ENCODE data around the gene TMIE.
"Not testable (repeated sequence)": the region's sequence is repeated elsewhere in the genome, so short reads cannot be mapped to it uniquely, and the experiment has no call there.

TMIE gene

DNA sequence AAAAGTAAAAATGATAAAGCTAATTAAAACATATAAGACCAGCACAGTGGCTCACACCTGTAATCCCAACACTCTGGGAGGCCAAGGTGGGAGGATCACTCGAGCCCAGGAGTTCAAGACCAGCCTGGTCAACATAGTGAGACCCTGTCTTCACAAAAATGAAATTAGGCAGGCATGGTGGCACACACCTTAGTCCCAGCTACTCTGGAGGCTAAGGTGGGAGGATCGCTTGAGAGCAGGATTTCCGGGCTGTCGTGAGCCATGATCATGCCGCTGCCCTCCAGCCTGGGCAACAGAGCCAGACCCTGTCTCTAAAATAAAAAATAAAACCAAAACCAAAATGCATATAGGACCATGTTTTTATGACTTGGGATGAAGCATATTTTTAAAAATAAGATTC lies 21.3 kb downstream of the TMIE start:
- no peak for DNase-seq (ENCODE audit: low spot score)

DNA sequence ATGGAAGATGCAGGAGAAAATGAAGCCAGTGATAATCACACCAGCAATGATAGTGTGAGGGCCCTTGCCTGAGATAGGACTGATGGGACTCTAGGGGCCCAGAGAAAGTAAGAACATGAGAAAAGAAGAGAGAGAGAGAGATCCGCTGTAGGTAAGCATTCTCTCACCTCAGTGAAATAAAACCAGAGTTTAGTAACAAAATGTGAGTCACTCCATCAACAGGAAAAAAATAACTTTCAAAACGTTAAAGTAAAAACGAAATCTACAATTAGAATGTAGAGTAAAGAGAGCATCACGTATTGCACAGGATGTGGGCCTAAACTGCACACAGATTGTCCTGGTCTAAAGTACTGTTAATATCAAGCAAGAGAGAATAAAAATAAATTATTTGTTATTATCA lies 23.2 kb downstream of the TMIE start:
- DNase-seq (ENCODE audit: low spot score), result no peak

DNA sequence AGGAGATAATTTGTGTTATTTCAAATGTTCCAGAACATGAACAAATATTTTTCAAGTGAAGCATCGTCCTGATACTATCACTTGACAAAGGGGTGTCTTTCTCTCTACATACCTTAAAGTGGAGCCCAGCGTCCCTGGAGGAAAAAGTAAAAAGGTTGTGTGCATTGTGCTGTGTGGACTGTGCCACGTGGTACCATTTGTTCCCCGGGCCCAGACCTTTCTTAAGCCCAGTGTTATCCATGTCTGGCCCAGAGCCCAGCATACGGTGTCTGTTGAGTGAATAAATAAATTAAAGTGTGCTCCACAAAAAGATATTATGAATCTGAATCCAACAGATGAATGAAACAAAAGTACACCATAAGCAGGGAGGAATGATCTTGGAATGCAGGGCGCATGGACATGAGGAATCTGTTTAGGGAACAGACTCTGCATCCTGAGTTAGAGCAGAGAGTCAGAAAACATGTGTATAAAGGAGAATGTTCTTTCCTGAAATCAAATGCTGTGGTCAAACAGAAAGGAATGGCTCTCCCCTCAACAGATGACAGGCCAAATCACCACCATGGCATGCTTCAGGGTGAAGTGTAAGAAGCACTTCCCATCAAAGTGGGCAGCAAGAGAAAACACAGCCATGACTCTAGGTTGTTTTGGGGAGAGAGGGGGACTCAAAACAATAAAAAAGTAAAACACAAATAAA lies 24.6 kb downstream of the TMIE start:
- no peak for DNase-seq (ENCODE audit: low spot score)

DNA sequence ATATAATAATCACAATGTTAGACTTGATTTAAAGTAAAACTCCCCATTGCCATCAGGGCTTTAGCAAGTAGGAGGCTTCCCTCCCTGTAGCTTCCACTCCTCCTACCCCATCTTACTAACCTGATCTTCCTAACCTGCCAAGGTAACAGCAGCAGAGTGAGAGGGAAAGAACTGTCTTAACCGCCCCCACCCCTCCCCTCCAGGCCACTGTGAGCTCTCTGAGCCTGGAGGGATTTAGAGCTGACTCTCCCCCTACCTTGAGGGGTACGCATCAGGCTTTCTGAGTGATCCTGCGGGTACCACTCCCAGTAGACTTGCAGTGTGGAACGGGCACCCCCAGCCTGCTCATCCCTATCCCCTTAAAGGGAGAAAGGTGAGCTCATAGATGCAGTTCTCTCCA lies 27.8 kb downstream of the TMIE start:
- DNase-seq (ENCODE audit: low spot score), result peak; percentile 11

DNA sequence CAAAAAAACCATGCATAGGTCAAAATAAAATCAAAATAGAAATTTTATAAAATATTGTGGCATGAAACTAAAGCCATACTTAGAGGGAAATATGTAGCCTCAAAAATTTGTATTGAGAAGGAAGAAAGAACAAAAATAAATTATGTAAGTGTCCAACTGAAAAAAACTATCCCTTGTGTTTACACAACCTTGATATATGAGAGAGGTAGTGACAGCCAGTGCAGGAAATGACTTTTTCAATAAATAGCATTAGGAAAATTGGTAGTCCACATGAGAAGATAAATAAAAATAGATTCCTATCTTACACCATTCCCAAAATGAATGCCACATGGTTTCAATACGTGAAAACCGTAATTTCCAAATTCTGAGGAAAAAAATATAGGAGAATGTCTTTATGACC lies 29.6 kb downstream of the TMIE start:
- DNase-seq (ENCODE audit: low spot score), result no peak

DNA sequence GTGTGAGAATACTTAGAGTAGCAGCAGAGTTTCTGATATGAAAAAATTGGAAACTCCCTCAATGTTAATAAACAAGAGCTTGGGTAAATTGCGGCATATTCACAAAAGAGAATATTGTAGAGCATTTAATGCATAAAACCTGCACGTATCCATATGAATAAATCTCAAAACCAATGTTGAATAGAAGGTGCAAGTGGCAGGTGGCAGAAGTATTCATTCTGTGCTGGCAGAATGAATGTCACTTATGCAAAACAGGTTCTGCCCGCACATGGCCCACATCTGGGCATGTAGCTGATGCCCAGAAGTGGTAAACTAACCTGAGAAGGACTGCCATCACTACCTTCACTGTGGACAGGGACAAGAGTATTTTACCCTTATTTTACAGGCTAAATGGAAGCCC lies 30.6 kb downstream of the TMIE start:
- DNase-seq (ENCODE audit: low spot score), result no peak

DNA sequence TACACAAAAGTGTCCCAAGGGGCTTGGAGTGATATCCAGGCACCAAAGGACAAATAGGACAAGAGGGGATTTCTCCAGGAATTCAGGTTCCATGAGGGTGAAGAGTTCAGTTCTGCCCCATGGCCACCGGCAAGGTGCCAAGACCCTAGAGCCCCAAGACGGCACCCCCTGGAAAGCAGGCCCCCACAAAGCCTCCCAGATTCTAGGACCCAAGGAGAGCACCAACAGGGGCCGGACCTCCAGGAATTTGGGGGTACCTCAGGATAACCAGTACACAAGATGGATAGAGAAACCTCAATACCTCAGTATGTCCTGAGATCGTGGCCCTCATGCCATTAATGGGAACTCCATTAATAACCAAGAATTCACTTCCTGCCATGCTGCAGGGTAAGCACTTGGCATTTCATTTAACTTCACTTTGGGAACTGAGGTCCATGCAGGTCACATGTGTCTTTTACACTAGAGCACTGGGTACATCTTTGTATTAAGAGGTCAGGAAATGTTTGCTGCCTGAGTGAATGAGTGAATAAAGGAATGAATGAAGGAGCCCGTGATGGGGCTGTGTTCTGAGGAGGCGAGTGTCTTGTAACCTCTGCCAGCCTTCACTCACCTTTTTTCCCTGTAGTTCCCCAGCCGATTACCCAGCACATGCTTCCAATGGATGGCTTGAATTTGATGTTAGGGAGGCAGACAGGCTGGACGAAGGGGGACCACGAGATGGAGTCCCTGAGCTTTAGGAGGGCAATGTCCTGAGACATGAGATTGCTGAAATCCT lies 32.0 kb downstream of the TMIE start:
- peak; percentile 16 for DNase-seq (ENCODE audit: low spot score)

DNA sequence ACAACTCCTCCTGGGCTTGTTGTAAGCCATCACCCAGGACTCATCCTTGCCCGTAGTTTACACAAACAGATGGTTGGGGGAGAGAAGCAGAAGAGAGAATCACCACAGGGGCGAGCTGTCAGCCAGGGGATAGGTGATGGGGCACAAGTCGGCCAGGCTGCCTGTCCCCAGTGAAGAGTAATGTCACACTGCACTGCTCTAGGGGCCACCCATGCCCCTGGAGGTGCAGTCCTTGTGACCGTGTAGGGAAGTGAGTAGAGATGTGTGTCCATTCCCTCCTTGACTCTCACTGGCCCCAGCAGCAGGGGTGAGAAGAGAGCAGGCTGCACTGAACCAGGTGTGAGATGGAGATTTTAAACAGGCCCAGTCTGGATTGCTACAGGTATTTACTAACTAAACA lies 33.6 kb downstream of the TMIE start:
- no peak for DNase-seq (ENCODE audit: low spot score)

DNA sequence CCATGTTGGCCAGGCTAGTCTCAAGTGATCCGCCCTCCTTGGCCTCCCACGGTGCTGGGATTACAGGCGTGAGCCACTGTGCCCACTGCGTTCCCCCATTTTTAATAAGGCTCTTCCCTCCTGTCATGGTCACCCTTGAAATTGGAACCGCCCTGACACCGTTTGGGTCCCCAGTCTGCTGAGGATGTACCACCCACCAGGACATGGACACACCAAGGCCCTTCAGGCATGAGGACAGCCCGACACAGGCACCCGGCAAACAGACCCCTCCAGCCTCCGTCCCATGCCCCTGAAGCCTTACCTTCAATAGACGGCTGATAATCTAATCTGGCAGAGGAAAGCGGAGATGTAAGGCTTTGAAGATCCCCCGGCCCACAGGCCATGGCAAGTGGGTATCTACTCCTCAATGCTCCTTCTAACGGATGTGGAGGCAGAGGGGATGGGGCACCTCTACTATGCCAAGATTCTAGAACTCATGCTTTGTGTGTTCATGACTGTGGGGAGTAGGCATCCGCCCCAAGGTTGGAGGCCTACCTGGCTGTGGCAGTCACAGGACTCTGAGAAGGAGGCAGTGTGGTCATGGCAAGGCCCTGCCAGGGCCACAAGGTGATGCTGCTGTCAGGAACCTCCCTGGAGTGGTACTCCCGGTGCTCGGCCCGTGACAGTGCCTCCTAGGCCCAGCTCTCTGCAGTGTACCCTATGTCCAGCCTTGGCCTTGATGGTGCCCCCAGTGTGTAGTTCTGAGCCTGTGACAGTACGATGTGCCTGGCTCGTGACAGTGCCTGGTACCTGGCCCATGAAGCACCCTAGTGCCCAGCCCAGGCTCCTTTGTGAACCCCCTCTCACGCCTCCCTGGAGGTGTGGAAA lies 35.0 kb downstream of the TMIE start:
- DNase-seq (ENCODE audit: low spot score), result no peak

DNA sequence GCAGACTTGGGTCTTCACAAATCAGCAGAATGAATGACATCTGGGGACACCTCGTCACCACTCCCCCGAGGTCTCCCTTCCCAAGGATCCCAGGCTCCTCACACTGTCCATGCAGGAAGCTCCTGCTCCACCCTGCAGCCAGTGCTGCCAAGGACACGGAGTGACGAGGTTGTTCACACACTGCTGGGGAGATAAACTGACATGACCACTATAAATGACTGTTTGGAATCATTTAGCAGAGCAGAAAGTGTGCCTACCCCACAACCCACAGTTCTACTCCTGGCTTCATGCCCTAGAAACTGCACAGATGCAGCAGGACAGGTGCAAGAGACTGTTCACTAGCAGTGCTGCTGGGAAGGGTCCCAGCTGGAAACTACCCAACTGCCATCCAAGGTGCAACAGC lies 36.1 kb downstream of the TMIE start:
- DNase-seq (ENCODE audit: low spot score), result no peak

DNA sequence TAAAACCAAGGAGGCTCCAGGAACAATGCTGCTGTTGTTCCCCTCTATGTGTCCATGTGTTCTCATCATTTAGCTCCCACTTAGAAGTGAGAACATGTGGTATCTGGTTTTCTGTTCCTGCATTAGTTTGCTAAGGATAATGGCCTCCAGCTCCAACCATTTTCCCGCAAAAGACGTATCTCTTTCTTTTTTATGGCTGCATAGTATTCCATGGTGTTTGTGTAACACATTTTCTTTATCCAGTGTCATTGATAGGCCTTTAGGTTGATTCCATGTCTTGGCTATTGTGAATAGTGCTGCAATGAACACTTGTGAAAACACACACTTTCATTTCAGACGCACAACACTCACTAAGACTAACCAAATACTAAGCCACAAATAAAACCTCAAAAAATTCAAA lies 38.4 kb downstream of the TMIE start:
- not testable (repeated sequence) for DNase-seq (ENCODE audit: low spot score)

DNA sequence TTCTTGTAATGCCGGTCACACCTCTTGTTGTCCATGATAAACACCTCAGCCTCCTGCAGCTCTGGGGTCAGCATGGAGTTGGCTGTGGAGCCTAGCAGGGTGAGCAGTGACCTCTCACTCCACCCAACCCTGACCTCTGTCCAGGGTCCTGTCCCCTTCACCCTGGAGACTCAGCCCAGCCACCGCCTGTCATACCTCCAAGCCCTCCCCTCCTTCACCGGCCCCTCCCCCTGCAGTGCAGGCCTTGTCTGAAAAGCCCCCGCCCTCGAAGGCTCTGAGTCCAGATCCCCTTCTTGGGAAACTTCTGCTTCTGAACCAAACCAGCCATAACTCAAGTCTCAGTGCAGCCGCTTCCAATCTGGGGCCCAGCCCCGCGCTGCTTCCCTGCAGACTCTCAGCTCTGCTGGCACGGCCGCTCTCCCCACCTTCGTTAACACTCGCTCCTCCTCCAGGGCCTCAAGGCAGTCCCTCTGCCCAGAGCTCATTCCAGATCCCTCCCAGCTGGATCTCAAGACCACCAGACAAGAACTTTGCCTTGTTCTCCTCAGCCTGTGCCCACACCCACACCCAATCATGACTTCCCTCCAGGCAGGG lies 41.9 kb downstream of the TMIE start:
- DNase-seq (ENCODE audit: low spot score), result no peak

DNA sequence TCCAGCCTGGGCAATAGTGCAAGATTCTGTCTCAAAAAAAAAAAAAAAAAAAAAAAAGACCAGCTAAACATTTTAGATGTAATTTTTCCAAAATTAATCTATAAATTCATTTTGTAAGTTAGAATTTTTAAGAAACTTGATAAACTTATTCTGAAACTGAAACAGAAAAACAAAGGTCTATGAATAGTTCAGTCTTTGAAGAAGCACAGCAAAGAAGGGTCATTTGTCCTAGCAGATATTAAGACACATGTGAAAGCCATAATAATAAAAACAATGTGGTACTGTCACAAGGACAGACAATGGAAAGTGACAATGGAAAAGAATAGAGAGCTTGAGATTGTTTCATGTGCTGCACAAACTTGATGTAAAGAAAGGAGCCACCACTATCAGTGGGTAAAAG lies 45.5 kb downstream of the TMIE start:
- DNase-seq (ENCODE audit: low spot score), result no peak

DNA sequence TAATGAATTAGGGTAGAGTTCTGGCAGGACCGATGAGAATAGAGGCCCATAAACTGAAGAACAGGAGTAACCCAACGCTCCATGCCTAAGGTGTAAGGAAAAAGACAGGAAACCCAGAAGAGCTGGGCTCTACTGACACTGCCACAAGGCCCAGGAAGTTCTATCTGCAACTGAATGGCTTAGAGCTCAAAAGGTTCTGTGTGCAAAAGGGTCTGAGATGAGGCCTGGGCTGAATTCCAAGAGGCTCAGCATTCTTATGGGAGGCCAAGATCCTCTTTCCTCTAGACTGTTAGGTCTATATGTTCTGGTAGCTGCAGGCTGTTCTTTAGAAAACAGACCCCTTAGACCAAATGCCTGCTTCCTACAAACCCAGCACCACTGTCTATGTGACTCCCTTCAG lies 47.0 kb downstream of the TMIE start:
- no peak for DNase-seq (ENCODE audit: low spot score)

DNA sequence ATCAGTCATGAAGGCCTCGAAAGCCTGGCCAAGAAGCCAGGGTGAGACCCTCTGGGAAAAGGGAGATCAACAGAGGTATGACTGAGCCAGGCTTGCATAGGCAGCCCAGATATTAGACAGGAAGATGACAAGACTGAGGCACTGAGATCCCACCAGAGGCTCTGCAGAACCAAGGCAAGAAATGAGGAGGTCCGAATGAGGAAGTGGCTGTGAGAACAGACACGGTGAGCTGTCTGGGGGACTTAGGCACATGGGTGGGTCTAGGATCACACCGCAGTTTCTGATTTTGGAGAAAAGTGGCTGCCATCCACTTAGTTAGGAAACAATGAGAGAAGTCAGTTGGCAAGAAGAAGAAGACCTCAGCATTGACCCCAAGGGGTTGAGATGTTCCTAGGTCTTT lies 47.9 kb downstream of the TMIE start:
- DNase-seq (ENCODE audit: low spot score), result no peak

DNA sequence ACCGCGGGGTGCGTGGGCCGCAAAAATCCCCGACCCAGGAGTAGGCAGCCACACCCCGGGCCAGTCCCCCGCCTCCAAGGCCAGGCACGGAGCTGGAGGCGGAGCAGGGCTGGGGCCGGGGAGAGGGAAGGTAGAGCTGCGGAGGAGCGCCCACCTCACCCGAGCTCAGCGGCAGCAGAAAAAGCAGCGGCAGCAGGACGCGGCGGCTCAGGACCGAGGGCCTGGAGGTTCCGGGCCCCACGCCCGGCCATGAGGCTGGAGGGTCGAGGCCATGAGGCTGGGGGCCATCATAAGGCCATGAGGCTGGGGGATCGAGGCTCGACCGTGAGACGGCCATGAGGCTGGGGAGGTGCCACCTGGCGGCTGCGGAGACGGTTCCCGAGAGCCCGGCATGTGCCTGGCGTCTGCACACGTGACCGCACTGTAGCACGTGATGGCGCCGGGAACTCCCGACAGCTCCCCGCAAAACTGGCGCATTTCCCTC lies 49.4 kb downstream of the TMIE start:
- DNase-seq (ENCODE audit: low spot score), result no peak

DNA sequence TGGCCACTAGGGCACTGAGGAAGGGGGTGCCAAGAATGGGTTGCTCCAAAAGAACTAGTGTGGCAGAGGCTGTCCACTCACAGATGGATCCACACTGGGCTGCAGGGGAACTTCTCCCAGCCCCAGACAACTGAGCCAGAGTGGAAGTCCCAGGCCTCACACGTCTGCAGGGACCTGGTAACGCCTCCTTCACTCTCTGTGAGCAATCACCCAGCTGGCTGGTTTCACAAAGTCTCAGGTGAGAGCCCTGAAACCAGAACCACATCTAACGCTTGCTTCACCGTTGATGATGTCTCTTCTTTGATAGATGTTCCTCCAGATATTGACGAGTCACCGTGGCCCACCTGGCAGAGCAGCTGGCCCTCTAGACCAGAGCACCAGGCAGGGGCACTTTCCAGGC lies 51.9 kb downstream of the TMIE start:
- DNase-seq (ENCODE audit: low spot score), result not testable (repeated sequence)

DNA sequence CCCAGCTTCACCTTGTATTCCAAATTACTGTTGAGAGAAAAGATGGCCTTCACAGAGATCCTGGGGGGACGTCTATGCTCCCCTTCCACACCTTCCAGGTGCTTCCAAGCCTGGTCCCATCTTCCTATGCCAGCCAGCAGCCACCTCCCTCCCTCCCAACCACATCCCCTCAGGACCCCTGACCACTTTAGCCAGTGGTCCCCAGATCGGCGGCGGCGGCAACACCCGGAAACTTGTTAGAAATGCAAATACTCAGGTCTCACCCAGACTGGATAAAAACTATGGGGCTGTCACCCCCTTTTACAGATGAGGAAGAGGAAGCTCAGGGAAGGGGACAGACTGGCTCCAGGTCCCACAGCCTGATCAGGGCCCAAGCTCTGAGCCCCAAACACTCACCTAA lies 54.5 kb downstream of the TMIE start:
- DNase-seq (ENCODE audit: low spot score), result no peak

DNA sequence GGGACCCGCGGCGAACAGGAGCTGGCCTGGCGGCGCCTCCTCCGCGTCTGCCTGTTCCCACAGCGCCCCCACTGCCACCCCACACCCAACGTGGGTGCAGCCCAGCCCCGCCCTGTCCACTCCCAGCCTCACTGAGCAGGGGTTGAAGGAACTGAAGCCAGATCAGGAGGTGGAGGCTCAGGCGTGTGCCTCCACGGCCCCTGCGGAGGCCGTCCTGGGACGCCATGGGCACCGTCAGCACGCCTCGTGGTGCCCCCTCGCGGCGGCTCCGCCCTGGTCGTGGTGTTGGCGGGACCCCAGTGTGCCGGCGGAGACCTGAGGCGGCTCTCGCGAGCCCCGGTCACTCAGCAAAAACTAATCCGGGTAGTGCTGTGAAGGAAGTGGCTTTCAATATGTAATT lies 55.5 kb downstream of the TMIE start:
- no peak for DNase-seq (ENCODE audit: low spot score)

DNA sequence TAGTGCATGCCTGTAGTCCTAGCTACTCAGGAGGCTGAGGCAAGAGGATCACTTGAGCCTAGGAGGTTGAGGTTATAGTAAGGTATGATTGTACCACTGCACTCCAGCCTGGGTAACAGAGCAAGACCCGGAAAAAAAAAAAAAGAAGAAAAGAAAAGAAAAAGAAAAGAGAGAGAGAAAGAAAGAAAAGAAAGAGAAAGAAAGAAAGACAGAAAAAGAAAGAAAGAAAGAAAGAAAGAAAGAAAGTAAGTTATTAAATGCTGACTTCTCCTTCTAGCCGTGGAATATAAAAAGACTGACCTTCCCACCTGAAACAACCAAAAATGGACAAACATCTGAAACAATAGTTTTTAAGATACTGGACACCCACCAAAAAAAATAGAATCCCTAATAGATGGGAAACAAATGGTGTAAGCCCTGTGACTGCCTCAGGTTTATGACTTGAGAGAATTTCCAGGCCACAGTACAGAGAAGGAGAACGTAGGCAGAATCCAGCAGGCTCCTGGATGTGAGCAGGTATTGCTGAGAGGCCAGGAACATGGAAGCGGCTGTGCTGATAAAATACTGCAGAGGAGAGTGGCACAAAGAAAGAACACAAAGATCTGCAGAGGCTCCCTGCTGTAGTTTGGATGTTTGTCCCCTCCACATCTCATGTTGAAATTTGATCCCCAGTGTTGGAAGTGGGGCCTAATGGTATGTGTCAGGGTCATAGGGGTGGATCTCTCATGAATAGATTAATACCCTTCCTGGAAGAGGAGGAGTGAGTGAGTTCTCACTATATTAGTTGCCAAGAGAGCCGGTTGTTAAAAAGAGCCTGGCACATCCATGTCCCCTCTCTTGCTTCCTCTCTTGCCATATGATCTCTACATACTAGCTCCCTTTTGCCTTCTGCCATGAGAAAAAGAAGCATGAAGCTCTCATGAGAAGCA lies 58.3 kb downstream of the TMIE start:
- DNase-seq (ENCODE audit: low spot score), result no peak
